Measurements from ENCODE around the gene MED17. TPM values are rescaled to one million over a fixed set of nuclear protein-coding genes. Genes with fewer than 3 reads are reported as not detected.

The MED17 gene
- polyA plus RNA-seq, 1 of the 3 experiments (the other 2 are of a cell fraction) = 19.3 TPM

- CTCF ChIA-PET = interaction anchor here (1.1 kb wide), 1 partner anchor 11 kb away, joined by 5 read pairs; the partner anchor contains the start of gene MED17
- DNase-seq = no peak
- 75% methylated on average over 3 of the region's 3 CpGs for WGBS (ENCODE audit: low lambda C conversion rate)
These were observed 11.0 kb upstream of the MED17 start for GRCh38 chr11:93773045-93773477.

More at GRCh38 chr11:93773045-93773477, 11.0 kb upstream of the MED17 start:
- Histone ChIP-seq H3K36me3 (replicated peaks in 1 of 2; ENCODE audit: control insufficient read depth in 1 of 2, insufficient read depth in 2 of 2, low read length in 1 of 2) (no peaks in the 10 kb centered on the region), H3K4me3 (ENCODE audit: low read depth in 2 of 2, low read length in 1 of 2) (no peak overlapping the region), H3K9me3 (no peaks in the 10 kb centered on the region), H3K9ac (no peak overlapping the region), H3K9me2 (no peaks in the 10 kb centered on the region), H3K4me1 (ENCODE audit: control insufficient read depth in 1 of 2, insufficient read depth in 2 of 2, low read depth in 1 of 2, low read length in 1 of 2) (no peaks in the 10 kb centered on the region), H3K4me2 (no peak overlapping the region), H2AFZ (ENCODE audit: low read depth) (no peak overlapping the region), H3K27ac (ENCODE audit: low read depth in 2 of 2, low read length in 1 of 2) (no peak overlapping the region), H3K79me2 (ENCODE audit: insufficient read depth) (no peaks in the 10 kb centered on the region), H3F3A (replicated peaks; ENCODE audit: insufficient read depth) (no peaks in the 10 kb centered on the region), H3K27me3 (ENCODE audit: insufficient read depth) (no peaks in the 10 kb centered on the region), H4K20me1 (ENCODE audit: insufficient read depth) (no peaks in the 10 kb centered on the region)
- POLR2A ChIA-PET = interaction anchor here (1.4 kb wide), 1 partner anchor 11 kb away, joined by 6 read pairs; the partner anchor contains the start of gene MED17
- TF ChIP-seq REST (IDR thresholded peaks at IDR 0.05; ENCODE audit: low read depth, low read length) (peak; percentile 78), IRF3 (IDR thresholded peaks at IDR 0.05; ENCODE audit: low read depth, low read length) (no peak), SMC3 (IDR thresholded peaks at IDR 0.05; ENCODE audit: low read depth, low read length) (no peak), TEAD4 (IDR thresholded peaks at IDR 0.05; ENCODE audit: borderline replicate concordance, insufficient read depth) (no peak), ZBTB33 (IDR thresholded peaks at IDR 0.05; ENCODE audit: borderline replicate concordance, low read depth) (no peak), NFIC (IDR thresholded peaks at IDR 0.05; ENCODE audit: borderline replicate concordance) (no peak)
